Esophagus squamous epithelium (tissue), 5 donors: ENCODE data around the gene CCND1. TPM values are rescaled to one million over a fixed set of nuclear protein-coding genes. Genes with fewer than 3 reads are reported as not detected.

ENCODE experiments used
- DNase-seq: peaks from one replicate; lab custom pipeline; 2025; lab: John Stamatoyannopoulos, UW
- H3K27ac ChIP-seq, 4 donors: fragments of 200-600 bp; sonication (generic); one replicate each; pipeline ENCODE4 v1.5.1; 2016 to 2019; ENCODE audit warnings: mild to moderate bottlenecking in 1 of 4
- H3K27me3 ChIP-seq, 4 donors: fragments of 200-600 bp; sonication (generic); 1 replicate in 3 of 4; 2 replicates in 1 of 4; pipeline versions ENCODE4 v1.5.1 to v1.6.0; 2017 to 2021; ENCODE audit warnings: antibody characterized with exemption in 1 of 4
- H3K36me3 ChIP-seq, 3 donors: fragments of 200-600 bp; sonication (generic); one replicate each; pipeline ENCODE4 v1.5.1; 2016 to 2019
- H3K4me1 ChIP-seq, 3 donors: fragments of 200-600 bp; sonication (generic); one replicate each; pipeline ENCODE4 v1.5.1; 2017 to 2019
- H3K4me3 ChIP-seq, 4 donors: fragments of 200-600 bp; sonication (generic); 1 replicate in 3 of 4; 2 replicates in 1 of 4; pipeline ENCODE4 v1.5.1; 2016 to 2019; ENCODE audit warnings: mild to moderate bottlenecking in 2 of 4, moderate library complexity in 1 of 4
- H3K9me3 ChIP-seq, 3 donors: fragments of 200-600 bp; sonication (generic); one replicate each; pipeline ENCODE4 v1.5.1; 2016 to 2019
- POLR2A ChIP-seq, 4 donors: fragments of 450-650 bp; IDR thresholded peaks; one replicate each; pipeline ENCODE4 v1.6.1; 2017; ENCODE audit warnings: antibody characterized with exemption in 4 of 4, mild to moderate bottlenecking in 4 of 4, moderate library complexity in 3 of 4
- WGBS, 2 donors: methylation state at CpG; one replicate each; pipeline ENCODE4 v1.1.5; 2018; 5-methylcytosine and 5-hydroxymethylcytosine counted together
- intact Hi-C: fragments of 100-400 bp; cut with DNase I; formaldehyde crosslinking; loops from one replicate; pipeline ENCODE4 v1.15.0; 2022
- total RNA-seq, 4 donors: library from RNA; depleted of rRNA; stranded (reverse); fragments of >200 nt; gene quantifications; one replicate each; pipeline ENCODE4 v1.1.0, GENCODE V29; 2016
- TF ChIP-seq, protein P1 (sequence below), 6 experiments: fragments of 450-650 bp in 4 of 6; fragments of 200-600 bp in 2 of 6; sonication (generic) in 2 of 6; IDR thresholded peaks; one replicate each; pipeline ENCODE4 v1.5.1; 2016 to 2019; ENCODE audit warnings: antibody characterized with exemption in 6 of 6, mild to moderate bottlenecking in 4 of 6, moderate library complexity in 4 of 6
- donor health status: DM: yes; HTN: yes; CAD: no.

Gene CCND1
- total RNA-seq, 4 donors from 2014 or later: 64.1 to 216 (median 145) TPM

GRCh38 chr11:69624293-69624692 lies 16.7 kb upstream of the CCND1 start:
- TF ChIP-seq, protein P1, sequence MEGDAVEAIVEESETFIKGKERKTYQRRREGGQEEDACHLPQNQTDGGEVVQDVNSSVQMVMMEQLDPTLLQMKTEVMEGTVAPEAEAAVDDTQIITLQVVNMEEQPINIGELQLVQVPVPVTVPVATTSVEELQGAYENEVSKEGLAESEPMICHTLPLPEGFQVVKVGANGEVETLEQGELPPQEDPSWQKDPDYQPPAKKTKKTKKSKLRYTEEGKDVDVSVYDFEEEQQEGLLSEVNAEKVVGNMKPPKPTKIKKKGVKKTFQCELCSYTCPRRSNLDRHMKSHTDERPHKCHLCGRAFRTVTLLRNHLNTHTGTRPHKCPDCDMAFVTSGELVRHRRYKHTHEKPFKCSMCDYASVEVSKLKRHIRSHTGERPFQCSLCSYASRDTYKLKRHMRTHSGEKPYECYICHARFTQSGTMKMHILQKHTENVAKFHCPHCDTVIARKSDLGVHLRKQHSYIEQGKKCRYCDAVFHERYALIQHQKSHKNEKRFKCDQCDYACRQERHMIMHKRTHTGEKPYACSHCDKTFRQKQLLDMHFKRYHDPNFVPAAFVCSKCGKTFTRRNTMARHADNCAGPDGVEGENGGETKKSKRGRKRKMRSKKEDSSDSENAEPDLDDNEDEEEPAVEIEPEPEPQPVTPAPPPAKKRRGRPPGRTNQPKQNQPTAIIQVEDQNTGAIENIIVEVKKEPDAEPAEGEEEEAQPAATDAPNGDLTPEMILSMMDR (IDR thresholded peaks at IDR 0.05): no peak
- no peak for TF ChIP-seq POLR2A (IDR thresholded peaks at IDR 0.05)
- Histone ChIP-seq H3K4me3 (no peak overlapping the region), H3K36me3 (no peaks in the 10 kb centered on the region), H3K9me3 (peaks cover 0 to 1% (median 0%) of the 10 kb centered on the region in 3 donors), H3K27me3 (peaks cover 0 to 21% (median 0%) of the 10 kb centered on the region in 4 donors), H3K27ac (no peak overlapping the region), H3K4me1 (peaks cover 0 to 10% (median 0%) of the 10 kb centered on the region in 3 donors)
- intact Hi-C loops: no loop called here
- no peak for DNase-seq
- WGBS, 2 donors: 68 to 86% methylated on average over 1 of the region's 1 CpG

DNA sequence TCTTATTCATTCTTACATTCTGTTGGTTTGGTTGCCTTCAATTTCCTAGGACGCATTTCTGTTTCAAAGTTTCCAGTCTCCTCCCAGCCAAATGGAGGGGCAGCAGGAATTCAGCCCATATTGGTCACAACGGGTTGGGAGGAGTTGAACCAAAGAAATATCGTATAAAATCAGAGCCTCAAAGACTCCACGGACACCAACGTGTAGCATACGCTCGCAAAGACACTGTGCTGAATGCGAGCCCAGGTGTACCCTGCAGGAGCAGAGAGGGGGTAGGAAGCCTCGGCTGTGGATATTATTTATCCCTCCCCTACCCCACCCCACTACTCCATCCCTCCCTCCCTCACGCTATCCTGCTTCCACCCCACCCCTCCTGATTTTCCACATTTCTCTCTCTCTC lies 15.5 kb upstream of the CCND1 start:
- Histone ChIP-seq H3K27me3 (peaks cover 0 to 21% (median 0%) of the 10 kb centered on the region in 4 donors), H3K4me1 (peaks cover 0 to 9% (median 0%) of the 10 kb centered on the region in 3 donors), H3K9me3 (peaks cover 0 to 8% (median 0%) of the 10 kb centered on the region in 3 donors), H3K36me3 (no peaks in the 10 kb centered on the region), H3K4me3 (no peak overlapping the region), H3K27ac (no peak overlapping the region)
- intact Hi-C loops: no loop called here
- 70 to 79% methylated on average over 9 to 10 of the region's 10 CpGs for WGBS, 2 donors
- TF ChIP-seq, protein P1 (IDR thresholded peaks at IDR 0.05): no peak
- no peak for TF ChIP-seq POLR2A (IDR thresholded peaks at IDR 0.05)
- no peak for DNase-seq

- H3K36me3 ChIP-seq: no peaks in the 10 kb centered on the region
- H3K4me3 ChIP-seq: no peak overlapping the region
- H3K9me3 ChIP-seq: peaks cover 0 to 8% (median 0%) of the 10 kb centered on the region in 3 donors
- TF ChIP-seq POLR2A (IDR thresholded peaks at IDR 0.05): no peak
- TF ChIP-seq, protein P1 (IDR thresholded peaks at IDR 0.05): no peak
- intact Hi-C loops: no loop called here
- H3K4me1 ChIP-seq: no peaks in the 10 kb centered on the region
- no peak overlapping the region for H3K27ac ChIP-seq
- 83 to 86% methylated on average over 4 to 13 of the region's 14 CpGs for WGBS, 2 donors
- peaks cover 0 to 21% (median 0%) of the 10 kb centered on the region in 4 donors for H3K27me3 ChIP-seq
- DNase-seq: no peak
Measured at GRCh38 chr11:69627551-69627950, 13.4 kb upstream of the CCND1 start.

DNA sequence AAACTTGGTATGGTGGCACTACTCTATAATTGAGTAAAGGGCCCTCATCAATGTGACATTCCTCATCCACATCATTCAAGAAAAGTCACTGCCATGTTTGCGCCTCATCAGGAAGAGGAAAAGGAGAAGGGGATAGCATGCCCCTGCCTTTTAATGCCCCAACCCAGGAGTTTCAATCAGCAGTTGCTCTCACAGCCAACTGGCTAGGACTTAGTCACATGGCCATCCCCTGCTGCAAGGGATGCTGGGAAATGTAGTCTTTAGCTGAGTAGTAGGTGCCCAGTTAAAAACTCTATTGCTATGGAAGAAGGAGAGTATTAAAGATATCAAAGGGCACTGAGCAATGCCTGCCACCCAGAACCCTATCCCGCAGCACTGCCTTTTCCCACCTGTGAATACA lies 10.9 kb upstream of the CCND1 start:
- Histone ChIP-seq H3K27me3 (peaks cover 0 to 13% (median 0%) of the 10 kb centered on the region in 4 donors), H3K27ac (no peak overlapping the region), H3K36me3 (no peaks in the 10 kb centered on the region), H3K9me3 (peaks cover 0 to 8% (median 0%) of the 10 kb centered on the region in 3 donors), H3K4me1 (no peaks in the 10 kb centered on the region), H3K4me3 (no peak overlapping the region)
- 94 to 100% methylated on average over 2 of the region's 2 CpGs for WGBS, 2 donors
- intact Hi-C loops: no loop called here
- TF ChIP-seq POLR2A (IDR thresholded peaks at IDR 0.05): no peak
- TF ChIP-seq, protein P1 (IDR thresholded peaks at IDR 0.05): no peak
- no peak for DNase-seq

DNA sequence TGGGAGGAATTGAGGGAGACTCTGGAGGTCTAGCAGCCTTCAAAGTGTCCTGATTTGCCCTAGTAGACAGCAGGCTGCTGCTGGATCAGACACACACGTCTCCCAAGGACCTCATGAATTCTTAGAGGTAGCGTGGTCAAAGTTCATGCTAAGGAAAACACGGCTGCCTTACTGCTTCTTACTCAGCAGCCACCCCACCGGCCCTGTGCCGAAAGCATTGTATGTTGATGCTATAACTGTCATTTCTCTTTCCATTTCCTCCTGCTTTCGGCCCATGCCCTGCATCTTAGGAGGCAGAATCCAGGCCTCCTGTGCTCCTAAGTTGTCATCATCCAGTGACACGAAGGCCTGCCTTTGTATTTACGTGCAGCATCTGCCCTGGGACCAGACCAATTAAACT lies 10.5 kb upstream of the CCND1 start:
- 80 to 87% methylated on average over 7 to 8 of the region's 8 CpGs for WGBS, 2 donors
- no peak for DNase-seq
- intact Hi-C loops: no loop called here
- H3K4me1 ChIP-seq: no peaks in the 10 kb centered on the region
- H3K27me3 ChIP-seq: peaks cover 0 to 11% (median 0%) of the 10 kb centered on the region in 4 donors
- no peak overlapping the region for H3K27ac ChIP-seq
- no peaks in the 10 kb centered on the region for H3K36me3 ChIP-seq
- H3K4me3 ChIP-seq: no peak overlapping the region
- peaks cover 0 to 8% (median 0%) of the 10 kb centered on the region in 3 donors for H3K9me3 ChIP-seq
- no peak for TF ChIP-seq POLR2A (IDR thresholded peaks at IDR 0.05)
- TF ChIP-seq, protein P1 (IDR thresholded peaks at IDR 0.05): no peak
